ENCODE measurements around the gene MAF. TPM values are rescaled to one million over a fixed set of nuclear protein-coding genes. Genes with fewer than 3 reads are reported as not detected.
A peak's percentile ranks its signal among the peaks of the same experiment; 100 is the strongest.

Gene MAF
- total RNA-seq, 1 donor from 2014 or later = 11.5 TPM

DNA sequence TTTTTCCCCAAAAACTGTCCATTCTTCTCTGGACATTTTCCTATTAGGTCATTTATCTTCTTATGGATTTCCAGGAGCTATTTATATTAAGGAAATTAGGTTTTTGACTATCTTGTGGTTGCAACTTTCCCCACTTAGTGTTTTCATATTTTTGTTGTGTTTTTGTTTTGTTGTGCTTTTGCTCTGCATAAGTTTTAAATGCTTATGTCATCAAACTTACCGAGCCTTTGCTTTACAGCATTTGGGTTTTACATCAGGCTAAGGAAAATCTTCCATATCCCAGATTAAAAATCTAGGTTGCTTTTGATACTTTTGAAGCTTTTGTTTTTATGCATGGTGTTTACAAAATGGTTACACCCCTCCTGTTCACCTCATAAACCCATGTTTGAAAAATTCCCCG is 27.5 kb downstream of the MAF start:
- Histone ChIP-seq H3K27ac (replicated peaks) (no peak overlapping the region), H3K9me3 (replicated peaks) (no peaks in the 10 kb centered on the region), H3K36me3 (no peaks in the 10 kb centered on the region), H3K4me1 (peaks cover 14% of the 10 kb centered on the region), H3K27me3 (ENCODE audit: low read depth) (peaks cover 31% of the 10 kb centered on the region), H3K4me3 (no peak overlapping the region)
- TF ChIP-seq, protein P1, sequence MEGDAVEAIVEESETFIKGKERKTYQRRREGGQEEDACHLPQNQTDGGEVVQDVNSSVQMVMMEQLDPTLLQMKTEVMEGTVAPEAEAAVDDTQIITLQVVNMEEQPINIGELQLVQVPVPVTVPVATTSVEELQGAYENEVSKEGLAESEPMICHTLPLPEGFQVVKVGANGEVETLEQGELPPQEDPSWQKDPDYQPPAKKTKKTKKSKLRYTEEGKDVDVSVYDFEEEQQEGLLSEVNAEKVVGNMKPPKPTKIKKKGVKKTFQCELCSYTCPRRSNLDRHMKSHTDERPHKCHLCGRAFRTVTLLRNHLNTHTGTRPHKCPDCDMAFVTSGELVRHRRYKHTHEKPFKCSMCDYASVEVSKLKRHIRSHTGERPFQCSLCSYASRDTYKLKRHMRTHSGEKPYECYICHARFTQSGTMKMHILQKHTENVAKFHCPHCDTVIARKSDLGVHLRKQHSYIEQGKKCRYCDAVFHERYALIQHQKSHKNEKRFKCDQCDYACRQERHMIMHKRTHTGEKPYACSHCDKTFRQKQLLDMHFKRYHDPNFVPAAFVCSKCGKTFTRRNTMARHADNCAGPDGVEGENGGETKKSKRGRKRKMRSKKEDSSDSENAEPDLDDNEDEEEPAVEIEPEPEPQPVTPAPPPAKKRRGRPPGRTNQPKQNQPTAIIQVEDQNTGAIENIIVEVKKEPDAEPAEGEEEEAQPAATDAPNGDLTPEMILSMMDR (IDR thresholded peaks at IDR 0.05; ENCODE audit: borderline replicate concordance) = no peak
- no peak for DNase-seq
- intact Hi-C loops (cut with micrococcal nuclease) = no loop called here

DNA sequence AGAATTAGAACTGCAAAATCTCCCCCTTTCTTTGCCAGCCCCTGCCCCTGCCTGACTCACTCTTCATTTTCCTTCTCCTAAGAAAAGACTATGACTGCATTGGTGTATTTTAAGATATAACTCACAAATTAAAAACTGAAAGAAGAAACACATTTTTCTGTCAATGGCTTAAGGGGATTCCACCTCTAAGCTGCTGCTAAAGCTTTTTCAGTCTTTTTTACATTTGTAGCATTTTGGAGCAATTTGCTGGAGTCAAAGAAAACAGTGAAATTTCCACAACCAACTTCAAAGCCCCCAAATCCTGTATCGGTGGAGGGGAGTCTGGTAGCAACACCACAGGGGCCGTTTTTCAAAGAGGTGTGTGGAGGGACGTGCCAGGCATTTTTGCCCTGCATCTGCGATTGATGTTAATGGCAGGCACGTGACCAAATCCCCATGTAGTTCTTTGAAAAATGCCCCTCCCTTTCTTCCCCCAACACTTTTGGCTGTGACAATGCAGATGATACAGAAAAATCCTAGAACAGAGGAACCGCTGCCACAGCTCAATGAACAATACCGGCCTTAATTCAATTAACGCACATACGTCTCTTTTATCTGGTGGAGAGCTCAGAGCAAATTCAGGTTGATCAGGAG is 28.5 kb downstream of the MAF start:
- no peak for DNase-seq
- intact Hi-C loops (cut with micrococcal nuclease) = no loop called here
- Histone ChIP-seq H3K27ac (replicated peaks) (peak overlapping the region; percentile 64), H3K4me3 (no peak overlapping the region), H3K4me1 (peaks cover 14% of the 10 kb centered on the region), H3K9me3 (replicated peaks) (no peaks in the 10 kb centered on the region), H3K36me3 (no peaks in the 10 kb centered on the region), H3K27me3 (ENCODE audit: low read depth) (peaks cover 27% of the 10 kb centered on the region)
- TF ChIP-seq, protein P1 (IDR thresholded peaks at IDR 0.05; ENCODE audit: borderline replicate concordance) = no peak

DNA sequence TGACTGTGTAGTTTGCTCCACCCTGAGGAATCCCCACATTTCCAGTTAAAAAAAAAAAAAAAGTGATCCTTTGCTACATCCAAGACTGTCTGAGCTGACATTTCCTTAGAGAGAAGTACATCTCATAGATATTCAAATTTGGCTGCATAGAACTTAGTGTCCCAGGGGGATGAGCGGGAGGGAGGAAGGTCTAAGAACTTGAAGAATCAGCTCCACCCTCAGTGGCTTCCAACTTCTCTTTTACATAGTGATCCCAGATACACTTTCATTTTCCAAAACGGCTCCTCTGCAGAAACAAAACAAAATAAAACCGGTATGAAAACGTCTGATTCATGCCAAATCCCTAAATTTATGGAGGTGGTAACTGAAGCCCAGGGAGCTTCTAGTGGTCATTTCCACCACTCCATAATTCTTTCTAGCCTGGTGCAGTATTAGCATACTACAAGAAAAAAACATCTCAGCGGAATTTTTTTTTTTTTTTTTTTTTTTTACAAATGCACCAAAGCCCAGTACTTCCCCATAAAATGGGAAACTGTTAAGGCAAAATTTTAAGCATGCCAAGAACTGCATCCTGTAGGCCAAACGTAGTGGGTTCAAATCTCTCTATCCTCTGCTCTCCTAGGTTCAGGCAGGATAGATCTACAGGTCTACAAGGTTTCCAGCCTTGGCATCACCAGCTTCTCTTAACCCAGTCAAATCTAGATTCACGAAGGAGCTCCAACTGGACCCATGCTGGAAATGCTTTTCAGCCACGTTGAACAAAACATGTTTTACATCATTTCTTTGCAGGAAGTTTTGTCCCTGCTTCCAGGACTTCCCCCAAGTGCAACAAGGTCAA is 29.3 kb downstream of the MAF start:
- peak; percentile 24 for DNase-seq
- Histone ChIP-seq H3K27me3 (ENCODE audit: low read depth) (peaks cover 20% of the 10 kb centered on the region), H3K9me3 (replicated peaks) (no peaks in the 10 kb centered on the region), H3K4me1 (peaks cover 14% of the 10 kb centered on the region), H3K4me3 (peak overlapping the region; percentile 47), H3K36me3 (no peaks in the 10 kb centered on the region), H3K27ac (replicated peaks) (peak overlapping the region; percentile 64)
- intact Hi-C loops (cut with micrococcal nuclease) = no loop called here
- TF ChIP-seq, protein P1 (IDR thresholded peaks at IDR 0.05; ENCODE audit: borderline replicate concordance) = no peak

DNA sequence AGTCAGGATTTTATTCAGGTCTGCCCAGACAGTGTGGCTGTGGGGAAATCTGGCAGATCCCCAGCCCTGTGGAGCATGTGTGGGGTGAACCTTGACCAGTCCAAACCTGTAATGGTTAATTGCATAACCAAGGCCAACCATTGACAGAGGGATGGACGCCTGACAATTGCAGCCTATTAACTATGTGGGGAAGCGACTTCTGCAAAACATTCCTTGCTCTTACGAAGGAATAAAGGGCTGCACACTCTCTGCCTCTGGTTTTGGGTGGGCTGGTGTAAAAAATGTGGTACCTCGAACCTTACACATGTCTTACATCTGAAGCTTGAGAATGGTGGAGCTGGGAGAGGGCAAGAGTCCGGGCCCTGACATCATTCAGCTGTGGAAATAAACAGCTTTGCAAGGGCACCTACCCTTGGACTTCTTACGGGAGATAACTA is 35.8 kb downstream of the MAF start:
- no peak for DNase-seq
- Histone ChIP-seq H3K9me3 (replicated peaks) (no peaks in the 10 kb centered on the region), H3K27ac (replicated peaks) (no peak overlapping the region), H3K4me1 (no peaks in the 10 kb centered on the region), H3K4me3 (no peak overlapping the region), H3K36me3 (no peaks in the 10 kb centered on the region), H3K27me3 (ENCODE audit: low read depth) (no peaks in the 10 kb centered on the region)
- TF ChIP-seq, protein P1 (IDR thresholded peaks at IDR 0.05; ENCODE audit: borderline replicate concordance) = no peak
- intact Hi-C loops (cut with micrococcal nuclease) = no loop called here

DNA sequence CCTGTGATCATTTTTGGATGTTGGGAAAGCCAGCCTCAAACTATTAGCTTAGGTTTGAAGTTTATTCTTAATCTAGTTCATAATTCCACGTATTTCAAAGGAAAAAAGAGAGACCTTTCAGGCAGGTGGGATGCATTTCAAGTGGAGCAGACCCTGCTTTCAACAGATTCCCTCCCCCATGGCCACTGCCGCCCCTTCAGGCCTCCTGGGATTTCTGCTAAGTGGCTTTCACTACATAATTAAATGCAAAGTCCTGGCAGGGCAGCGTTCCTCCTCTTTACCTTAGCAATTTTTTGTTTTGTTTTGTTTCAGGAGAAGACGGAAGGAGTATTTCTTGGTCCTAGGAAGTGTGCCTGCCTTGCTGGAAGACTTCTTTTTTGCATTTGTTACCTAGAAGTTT is 36.6 kb downstream of the MAF start:
- intact Hi-C loops (cut with micrococcal nuclease) = no loop called here
- H3K9me3 ChIP-seq (replicated peaks) = no peaks in the 10 kb centered on the region
- no peak for DNase-seq

More for the DNA sequence above, 36.6 kb downstream of the MAF start:
- no peaks in the 10 kb centered on the region for H3K36me3 ChIP-seq
- H3K4me3 ChIP-seq = no peak overlapping the region
- TF ChIP-seq, protein P1 (IDR thresholded peaks at IDR 0.05; ENCODE audit: borderline replicate concordance) = no peak
- H3K4me1 ChIP-seq = no peaks in the 10 kb centered on the region
- no peak overlapping the region for H3K27ac ChIP-seq (replicated peaks)
- no peaks in the 10 kb centered on the region for H3K27me3 ChIP-seq (ENCODE audit: low read depth)

All from left ventricle myocardium inferior (tissue), 1 donor.